ENCODE results near the gene ABR.

The ABR gene

DNA sequence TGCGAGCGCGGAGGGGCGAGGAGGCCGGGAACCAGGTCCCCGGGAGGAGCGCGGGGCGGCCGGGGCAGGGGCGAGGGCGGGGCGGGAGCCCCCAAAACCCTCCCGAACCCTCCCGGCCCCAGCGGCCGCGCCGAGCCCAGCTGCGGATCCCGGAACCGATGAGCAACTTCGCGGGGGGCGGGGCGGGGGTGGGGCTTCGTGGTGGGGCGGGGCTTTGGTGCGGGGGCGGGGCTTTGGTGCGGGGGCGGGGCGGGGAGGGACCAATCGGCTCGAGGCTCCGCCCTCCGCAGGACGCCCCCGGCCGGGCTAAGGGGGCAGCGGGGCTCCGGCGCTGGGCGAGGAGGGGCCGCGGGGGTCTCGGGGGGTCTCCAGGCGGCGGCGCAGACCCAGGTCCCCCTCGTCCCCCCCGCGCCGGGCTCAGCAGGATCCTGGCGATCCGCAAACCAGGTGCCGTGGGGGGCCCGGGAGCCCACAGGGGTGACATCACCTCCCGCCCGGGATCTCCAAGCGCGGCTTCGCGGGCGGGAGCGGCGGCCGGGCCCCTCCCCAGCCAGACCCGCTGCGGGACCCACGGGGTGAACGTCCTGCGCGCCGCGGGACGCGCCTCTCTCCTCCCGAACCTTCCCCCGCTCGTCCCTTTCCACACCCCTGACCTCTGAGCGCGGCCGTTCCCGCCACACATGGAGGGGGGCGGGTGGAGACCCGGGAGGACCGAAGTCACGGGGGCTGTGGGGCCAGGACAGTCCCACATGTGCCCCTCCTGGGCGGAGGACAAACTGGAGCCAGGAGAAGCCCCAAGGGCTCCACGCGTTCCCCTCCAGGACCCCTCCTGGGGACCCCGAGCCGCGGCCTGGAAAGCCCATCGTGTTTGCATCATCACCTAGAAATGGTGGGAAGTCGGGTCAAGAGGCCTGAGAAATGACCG lies at the start of gene ABR:
ABR (minus strand) TSS at position 164 of the 925 bp plus-strand sequence. CDS start 254 bp downstream, outside the sequence.
- peak in 1 of 3 experiments; percentile 38 for DNase-seq (ENCODE audit: low read depth in 3 of 3)

DNA sequence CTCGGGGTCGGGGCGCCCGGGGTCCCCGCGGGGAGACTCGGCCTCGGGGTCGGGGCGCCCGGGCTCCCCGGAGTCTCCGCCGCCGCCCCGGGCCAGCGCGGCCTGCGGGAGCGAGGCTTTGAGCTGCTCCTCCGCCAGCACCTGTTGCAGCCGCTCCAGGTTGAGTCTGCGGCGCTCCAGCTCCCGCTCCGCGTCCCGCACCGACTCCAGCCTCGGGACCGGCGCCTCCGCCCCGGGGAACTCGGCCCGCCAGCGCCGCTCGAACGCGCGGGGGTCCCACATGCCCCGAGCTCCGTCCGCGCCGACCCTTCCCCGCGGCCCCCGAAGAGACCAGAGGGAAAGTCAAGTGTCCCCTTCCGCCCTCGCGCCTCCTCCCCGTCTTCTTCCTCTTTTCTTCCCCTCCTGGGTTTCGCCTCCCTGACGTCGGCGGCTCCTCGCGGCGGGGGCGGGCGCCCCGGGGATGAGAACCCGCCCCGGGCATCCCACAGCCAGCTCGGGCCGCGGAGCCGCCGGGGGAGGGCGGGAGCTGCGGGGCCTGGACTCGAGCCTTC lies 49.6 kb upstream of the ABR start:
- peak in 1 of 3 experiments; percentile 32 for DNase-seq (ENCODE audit: low read depth in 3 of 3)

DNA sequence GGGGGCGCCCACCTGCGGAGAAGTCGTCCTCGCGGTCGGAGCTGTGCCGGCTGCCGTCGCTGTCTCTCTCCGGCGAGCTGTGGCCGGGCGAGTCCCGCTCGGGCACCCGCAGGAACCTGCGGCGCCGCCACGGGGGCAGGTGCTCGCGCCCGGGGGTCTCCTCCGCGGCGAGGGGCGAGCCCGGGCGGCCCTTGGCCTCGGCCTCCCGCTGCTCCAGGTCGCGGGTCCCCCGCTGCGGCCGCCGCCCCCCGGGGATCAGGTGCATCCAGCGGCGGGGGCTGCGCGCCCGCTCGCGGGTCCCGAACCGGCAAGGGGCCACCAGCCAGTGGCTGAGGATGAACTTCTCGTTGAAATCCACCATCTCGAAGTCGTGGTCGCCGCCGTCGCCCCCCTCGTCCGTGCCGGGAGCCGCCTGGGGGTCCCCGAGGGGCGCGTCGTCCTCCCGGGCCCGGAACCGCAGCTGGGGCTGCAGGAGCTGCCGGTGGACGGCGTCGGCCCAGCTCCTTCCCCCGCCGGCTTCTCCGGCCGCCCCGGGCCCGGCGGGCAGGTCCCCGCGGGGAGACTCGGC lies 49.1 kb upstream of the ABR start:
- DNase-seq (ENCODE audit: low read depth in 3 of 3) = no peak

DNA sequence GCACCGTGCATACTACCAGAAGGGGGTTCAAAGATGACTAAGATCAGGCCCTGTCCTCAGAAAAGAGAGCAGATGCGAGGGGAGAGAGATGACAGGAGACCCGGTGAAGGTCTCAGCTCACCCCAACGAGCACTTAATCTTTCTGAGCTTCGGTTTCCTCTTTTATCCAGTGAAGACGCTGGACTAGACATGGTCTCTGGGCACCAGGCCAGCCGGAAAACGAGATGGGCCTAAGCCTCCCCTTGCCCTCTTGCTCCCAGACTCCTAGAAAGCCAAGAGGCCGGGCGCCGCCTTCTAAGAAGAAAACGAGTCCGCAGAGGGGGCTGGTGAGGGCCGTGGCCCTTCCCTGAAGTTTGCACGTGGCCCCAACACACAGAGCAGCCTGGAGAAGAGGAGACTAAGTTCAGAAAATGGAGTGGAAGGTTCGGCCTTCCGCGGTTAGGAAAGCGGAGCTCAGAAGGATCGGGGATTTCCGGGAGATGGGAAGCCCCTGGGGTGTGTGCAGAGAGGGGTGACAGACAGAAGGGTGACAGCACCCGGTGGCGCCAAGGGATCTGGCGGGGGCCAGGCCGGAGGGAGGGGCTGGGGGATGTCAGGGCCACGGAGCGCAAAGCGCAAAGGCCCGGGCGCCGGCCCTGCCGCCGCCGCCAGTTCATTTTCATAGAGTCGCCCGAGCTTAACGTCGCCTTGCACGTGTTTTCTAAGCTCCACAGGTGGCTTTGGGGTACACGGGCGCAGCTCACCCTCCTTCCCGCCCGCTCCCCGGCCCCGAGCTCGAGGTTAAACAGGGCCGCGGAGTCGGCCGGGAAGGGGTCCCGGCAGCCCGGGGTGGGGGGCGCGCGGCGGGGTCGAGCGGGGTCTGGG lies 48.4 kb upstream of the ABR start:
- DNase-seq (ENCODE audit: low read depth in 3 of 3) = no peak

DNA sequence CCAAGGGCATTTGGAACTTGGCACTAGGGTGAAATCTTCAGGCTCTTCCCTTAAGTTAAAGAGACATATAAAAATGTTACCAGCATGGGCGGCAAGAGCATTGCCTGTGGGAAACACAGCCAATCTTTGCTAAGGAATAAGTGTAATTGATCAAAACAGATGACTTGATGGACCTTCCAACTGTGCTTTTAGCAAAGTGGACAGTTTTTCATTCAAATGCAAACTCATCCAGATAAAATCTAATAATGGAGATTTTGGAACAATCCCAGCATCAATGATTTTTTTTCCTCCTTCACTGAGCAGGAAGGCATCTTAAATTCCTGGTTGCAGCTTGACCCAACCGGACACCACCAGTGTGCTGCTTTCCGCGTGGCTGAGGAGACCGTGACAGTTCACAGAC lies 47.6 kb upstream of the ABR start:
- DNase-seq (ENCODE audit: low read depth in 3 of 3) = no peak

DNA sequence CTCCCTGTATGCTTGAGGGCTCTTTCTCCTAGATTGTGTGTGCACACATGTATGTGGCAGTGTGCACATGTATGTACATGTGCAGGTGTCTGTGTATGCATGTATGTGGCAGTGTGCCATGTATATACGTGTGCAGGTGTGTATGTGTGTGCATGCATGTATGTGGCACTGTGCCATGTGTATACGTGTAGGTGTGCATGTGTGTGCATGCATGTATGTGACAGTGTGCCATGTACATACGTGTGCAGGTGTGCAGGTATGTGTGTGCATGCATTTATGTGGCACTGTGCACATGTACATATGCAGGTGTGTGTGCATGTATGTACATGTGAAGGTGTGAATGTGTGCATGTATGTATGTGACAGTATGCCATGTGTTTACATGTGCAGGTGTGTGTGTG lies 46.5 kb upstream of the ABR start:
- no peak for DNase-seq (ENCODE audit: low read depth in 3 of 3)

DNA sequence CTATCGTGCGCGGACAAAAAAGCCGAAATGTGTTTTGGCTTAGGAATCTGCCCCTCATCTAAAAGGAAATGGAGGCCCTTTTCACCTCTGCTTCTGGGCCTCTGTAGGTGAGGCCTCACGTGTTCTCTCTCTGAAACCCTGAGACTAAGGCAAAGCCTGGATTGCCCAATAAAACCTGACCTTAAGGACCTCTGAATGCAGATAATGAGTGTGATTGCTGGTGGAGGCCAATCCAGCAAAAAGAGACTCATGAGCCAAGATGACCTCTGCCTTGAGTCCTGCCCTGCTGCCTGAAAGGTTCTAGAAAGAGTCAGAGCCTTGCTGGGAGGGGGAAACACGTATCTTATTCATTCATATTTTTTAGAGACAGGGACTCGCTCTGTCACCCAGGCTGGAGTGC lies 44.5 kb upstream of the ABR start:
- no peak for DNase-seq (ENCODE audit: low read depth in 3 of 3)

DNA sequence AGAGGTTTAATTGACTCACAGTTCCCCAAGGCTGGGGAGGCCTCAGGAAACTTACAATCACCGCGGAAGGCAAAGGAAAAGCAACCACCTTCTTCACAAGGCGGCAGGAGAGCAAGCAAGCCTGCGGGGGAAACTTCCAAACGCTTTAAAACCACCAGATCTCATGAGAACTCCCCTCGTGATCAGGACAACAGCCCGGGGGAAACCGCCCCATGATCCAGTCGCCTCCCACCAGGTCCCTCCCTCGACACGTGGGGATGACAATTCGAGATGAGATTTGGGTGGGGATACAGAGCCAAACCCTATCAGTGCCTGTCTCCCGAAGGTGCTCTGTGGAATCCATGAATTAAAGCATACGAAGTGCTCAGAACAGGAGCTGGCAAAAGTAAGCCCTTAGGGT lies 43.9 kb upstream of the ABR start:
- DNase-seq (ENCODE audit: low read depth in 3 of 3) = no peak

DNA sequence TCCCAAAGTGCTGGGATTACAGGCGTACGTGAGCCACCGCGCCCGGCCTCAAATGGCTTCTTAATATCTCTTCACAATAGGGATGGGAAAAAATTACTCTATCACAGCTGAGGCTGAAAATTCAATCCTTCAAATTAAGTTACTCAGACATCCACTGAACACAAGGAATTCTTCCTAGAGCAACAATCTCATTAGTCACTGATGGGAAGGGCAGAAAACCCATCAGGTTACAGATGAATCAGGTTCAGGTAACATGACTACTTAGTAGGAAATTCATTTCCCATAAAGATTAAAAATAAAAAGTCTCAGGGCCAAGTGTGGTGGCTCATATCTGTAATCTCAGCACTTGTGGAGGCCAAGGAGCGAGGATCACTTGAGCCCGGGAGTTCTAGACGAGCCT lies 42.5 kb upstream of the ABR start:
- DNase-seq (ENCODE audit: low read depth in 3 of 3) = no peak

DNA sequence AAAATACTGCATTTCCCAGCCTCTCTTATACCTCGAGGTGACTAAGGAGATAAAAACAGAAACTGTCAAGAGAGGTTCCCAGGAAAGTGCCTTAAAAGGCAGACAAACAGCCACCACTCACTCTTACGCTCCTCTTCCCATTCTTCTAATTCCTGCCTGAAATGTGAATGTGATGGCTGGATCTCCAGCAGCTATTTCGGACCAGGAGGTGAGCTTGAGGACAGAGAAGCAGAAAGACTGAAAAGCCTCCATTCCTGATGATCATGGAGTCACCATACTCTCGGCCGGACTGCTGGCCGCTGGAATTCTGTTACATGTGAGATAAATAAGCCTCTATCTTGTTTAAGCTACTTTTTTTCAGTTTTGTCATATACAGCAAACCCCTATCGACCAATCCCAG lies 41.4 kb upstream of the ABR start:
- DNase-seq (ENCODE audit: low read depth in 3 of 3) = no peak

DNA sequence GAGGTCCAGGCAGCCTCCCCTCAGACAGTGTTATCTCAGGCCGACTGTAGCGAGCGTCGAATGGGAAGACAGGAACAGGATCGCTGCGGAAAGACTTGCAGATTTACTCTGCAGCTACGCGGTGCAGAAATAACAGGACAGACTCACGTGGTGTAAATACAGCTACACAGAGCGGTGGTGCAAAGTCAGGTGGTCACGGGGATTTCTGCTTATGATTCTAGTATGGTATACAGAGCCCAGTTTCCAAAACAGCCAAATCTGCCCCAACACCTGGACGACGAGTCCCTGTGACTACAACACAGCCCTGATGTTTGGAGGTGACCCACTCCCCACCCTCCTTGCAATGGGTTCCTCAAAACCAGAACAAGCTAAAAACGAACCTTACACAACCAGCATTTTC lies 40.6 kb upstream of the ABR start:
- no peak for DNase-seq (ENCODE audit: low read depth in 3 of 3)

DNA sequence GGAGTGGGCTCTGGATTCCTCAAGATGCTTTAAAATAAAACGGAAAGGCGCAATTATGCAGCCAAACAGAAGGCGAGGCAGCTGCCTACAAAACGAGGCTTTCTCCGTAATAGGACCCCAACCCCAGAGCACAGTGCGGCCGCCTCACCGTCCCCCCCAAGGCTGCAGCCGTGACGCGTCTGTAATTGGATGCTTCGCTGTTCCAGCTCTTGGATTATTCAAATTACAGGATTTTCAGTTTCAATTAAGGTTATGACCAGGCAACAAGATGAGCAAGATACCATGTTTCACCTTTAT lies 37.3 kb upstream of the ABR start:
- no peak for DNase-seq (ENCODE audit: low read depth in 3 of 3)

DNA sequence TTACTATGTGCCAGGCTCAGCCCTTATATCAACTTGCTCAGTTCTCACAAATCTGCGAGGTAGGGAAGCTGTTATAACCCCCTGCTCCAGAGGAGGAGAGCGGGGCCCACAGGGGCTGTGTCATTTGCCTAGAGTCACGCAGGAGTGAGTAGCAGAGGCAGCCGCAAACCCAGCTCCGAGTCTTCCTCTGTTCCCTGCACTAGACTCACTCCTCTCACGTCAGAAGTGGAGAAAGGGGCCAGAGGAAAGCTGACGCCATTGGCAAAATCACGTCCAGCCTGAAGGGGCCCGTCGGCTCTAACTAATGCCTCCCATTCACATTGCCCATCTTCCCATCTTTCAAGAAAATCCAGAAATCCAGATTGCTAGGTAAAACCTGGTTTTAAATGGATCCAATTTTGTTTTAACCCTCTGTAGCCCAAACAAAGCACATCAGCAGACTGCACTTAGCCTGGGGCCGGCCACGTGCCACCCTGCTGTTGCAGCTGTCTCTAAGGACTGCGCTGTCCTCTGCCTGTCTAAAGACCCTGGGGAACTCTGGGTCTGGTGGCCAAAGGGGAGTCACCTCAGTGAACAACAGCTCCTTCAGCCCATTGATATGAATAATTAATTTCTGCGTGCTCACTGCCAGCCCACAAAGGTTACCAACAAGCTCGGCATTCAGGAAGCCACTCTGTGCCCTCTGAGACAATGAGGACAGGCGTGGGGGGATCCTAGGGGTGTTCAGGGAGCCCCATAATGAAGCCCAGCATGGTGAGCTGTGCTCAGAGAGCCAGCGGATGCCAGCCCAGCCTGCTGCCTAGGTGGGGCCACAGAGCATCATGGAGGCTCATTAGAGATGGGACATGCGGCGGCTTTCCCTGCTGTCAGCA lies 36.7 kb upstream of the ABR start:
- DNase-seq (ENCODE audit: low read depth in 3 of 3) = no peak

DNA sequence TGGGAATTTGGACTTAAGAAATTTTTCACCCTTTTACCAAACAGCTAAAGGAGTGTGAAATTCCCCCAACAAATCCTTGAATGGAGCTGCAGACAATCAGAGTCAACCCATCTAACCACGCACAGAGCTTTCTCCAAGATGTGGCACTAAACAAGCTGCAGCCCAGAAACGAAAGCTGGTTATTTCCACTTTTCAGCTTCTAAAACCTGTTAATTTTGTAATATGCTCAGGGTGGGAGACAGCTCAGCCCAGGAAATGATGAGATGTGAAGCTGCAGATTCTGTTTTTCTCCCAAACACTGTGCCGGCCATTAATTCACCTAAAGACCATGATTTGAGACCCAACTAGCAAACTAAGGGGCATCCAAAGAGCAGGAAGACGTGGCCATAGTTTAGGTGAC lies 33.2 kb upstream of the ABR start:
- no peak for DNase-seq (ENCODE audit: low read depth in 3 of 3)

DNA sequence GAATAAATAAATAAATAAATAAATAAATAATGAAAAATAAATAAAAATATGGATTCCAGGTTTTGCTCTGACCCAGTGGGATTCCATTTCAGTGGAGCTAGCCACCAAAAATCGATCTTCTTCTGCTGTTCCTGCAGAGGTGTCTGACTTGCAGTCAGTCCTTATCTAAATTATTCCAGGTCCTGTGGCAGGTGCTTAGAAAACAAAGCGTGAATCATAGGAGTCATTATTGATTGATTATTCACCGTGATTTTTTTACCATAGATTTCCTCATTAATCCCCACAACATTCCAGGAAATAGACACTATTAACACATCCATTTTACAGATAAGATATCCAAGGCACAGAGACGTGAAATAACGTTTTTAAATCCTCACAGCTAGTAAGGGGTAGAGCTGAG lies 31.5 kb upstream of the ABR start:
- no peak for DNase-seq (ENCODE audit: low read depth in 3 of 3)

DNA sequence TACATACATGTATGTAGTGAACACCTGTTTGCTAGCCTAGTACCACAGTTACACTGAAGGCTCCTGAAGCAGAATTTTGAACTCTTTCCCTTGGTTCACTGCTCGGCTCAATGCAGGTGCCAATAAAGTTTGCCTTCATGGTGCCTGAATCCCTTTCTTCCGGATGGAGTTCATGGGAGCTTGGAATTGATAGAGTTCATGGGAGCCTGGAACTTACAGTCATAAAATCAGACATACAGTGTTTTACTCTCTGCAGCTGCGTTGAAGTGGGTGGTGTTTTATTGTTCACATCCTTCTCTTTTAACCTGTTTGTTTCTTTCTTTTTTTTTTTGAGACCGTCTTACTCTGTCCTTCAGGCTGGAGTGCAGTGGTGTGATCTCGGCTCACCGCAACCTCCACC lies 29.2 kb upstream of the ABR start:
- DNase-seq (ENCODE audit: low read depth in 3 of 3) = no peak

DNA sequence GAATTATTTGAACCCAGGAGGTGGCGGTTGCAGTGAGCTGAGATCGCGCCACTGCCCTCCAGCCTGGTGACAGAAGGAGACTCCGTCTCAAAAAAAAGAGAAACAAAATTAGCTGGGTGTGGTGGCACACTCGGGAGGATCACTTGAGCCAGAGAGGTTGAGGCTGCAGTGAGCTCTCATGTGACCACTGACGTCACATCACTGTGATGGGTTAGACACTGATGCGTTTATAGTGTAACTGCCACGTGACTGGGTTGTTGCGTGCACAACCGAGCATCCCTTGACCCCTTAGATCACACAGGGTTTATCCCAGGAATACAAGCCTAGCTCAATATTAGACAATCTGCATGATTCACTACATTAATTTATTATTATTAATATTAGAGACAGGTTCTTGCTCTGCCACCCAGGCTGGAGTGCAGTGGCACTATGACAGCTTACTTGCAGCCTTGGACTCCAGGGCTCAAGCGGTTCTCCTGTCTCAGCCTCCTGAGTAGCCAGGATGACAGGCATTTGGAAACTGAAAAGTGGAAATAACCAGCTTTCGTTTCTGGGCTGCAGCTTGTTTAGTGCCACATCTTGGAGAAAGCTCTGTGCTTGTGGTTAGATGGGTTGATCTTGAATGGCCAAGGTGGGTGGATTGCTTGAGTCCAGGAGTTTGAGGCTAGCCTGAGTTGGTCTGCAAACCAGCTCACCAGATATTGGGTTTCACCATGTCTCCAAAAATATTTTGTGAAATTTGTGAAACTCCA lies 26.4 kb upstream of the ABR start:
- no peak for DNase-seq (ENCODE audit: low read depth in 3 of 3)

DNA sequence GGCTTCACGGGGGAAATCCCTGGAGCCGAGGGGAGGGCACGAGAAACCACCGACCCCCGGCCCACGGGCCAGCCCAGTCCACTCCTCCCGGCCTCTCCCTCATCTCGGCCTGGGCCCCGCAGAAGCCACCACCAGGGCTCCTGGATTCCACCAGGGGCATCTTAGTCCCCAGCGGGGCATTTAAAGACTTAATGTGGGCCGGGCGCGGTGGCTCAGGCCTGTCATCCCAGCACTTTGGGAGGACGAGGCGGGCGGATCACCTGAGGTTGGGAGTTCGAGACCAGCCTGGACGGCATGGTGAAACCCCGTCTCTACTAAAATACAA lies 24.1 kb upstream of the ABR start:
- no peak for DNase-seq (ENCODE audit: low read depth in 3 of 3)

DNA sequence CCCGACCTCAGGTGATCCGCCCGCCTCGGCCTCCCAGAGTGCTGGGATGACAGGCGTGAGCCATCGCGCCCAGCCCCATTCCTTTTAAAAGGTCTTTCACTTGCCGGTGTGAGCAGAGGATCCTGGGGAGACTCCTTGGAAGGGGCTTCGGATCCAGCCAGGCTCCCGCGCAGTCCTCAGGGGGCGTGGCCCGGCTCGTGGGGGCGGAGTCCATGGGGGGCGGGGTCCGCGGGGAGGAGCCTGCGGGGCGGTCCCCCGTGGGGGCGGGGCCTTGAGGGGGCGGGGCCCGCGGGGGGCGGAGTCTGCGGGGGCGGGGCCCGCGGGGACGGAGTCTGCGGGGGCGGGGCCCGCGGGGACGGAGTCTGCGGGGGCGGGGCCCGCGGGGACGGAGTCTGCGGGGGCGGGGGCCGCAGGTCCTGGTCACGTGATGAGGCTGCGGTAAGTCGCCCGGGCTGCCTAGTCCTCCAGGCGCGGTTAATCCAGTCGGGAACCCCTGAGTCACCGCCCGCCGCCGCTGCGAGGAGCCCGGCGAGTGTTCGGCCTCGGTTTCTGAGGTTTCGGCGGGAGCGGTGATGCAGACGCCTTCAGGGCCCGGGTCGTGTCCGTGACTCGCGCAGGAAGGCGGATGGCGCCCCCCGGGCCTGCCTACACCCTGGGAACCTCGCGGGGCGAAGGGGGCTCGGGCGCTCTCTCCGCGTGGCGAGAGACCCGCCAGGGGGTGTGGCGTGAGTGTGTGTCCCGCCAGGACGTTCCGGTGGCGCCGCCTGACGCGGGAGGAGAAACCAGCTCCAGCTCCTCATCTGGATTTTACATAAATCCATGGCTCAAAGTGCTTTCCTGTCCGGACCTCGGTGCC lies 23.6 kb upstream of the ABR start:
- DNase-seq (ENCODE audit: low read depth in 3 of 3) = peak in 2 of 3 experiments; percentile 20 to 54

DNA sequence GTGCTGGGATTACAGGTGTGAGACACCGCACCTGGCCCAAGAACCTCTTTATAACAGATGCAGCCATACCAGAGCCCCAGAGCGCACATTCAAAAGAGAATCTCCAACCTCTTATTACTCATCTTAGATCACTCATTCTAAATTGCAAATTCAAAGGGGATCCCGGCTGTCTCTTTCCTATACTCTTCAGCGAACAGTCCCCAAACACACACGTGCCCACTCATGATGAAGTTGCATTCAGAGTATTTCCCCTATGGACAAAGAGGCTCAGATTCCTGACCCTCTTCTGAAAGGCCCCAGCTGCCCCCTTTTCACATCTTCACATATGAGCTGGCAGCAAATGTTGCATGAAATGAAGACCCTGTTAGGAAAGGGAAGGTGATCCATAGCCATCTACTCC lies 22.5 kb upstream of the ABR start:
- no peak for DNase-seq (ENCODE audit: low read depth in 3 of 3)
